Esophagus squamous epithelium (tissue), 4 donors: ENCODE results near the gene ATP2B2.

ENCODE experiments used
- CTCF ChIP-seq, 6 experiments: fragments of 450-650 bp in 4 of 6; fragments of 200-600 bp in 2 of 6; sonication (generic) in 2 of 6; IDR thresholded peaks; one replicate each; pipeline ENCODE4 v1.5.1; 2016 to 2019; ENCODE audit warnings: antibody characterized with exemption in 6 of 6, mild to moderate bottlenecking in 4 of 6, moderate library complexity in 4 of 6
- POLR2A ChIP-seq, 4 donors: fragments of 450-650 bp; IDR thresholded peaks; one replicate each; pipeline ENCODE4 v1.6.1; 2017; ENCODE audit warnings: antibody characterized with exemption in 4 of 4, mild to moderate bottlenecking in 4 of 4, moderate library complexity in 3 of 4

GRCh38 chr3:10328460-10329071 lies 176.8 kb downstream of the ATP2B2 start:
- TF ChIP-seq CTCF (IDR thresholded peaks at IDR 0.05) (no peak), POLR2A (IDR thresholded peaks at IDR 0.05) (no peak)
